ENCODE results near the gene TXK. TPM values are rescaled to one million over a fixed set of nuclear protein-coding genes. Genes with fewer than 3 reads are reported as not detected.

TXK gene
- total RNA-seq, 1 experiment from 2014 or later, result 0.39 TPM

DNA sequence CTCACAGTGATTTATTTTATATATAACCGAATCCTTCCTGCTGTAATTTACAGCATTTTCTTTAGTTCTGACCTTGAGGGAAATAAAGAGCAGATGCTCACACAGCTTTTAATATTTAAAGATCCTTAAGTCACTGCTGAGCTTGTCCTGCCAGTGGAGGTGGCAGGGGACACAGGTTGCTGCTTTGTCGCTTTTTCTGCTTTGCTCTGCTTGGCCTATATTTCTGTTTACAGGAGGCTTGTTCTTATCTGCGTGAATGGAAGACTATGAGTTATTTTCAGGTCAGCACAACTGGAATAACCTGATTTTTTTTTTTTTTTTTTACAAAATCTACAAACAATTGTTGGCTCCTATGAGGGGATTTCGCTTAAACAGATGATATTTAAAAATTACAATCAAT is 2.3 kb downstream of the TXK start:
- H3K9me3 Mint-ChIP-seq, result no peaks in the 10 kb centered on the region
- Histone ChIP-seq H3K14ac (ENCODE audit: insufficient read depth, low read length) (no peak overlapping the region), H3K9me3 (ENCODE audit: control insufficient read depth, low read depth, low read length) (no peaks in the 10 kb centered on the region), H3K23ac (ENCODE audit: insufficient read length, low read depth, low read length) (no peak overlapping the region), H3K4me2 (ENCODE audit: insufficient read depth, insufficient read length, low read length) (no peak overlapping the region), H3K27me3 (ENCODE audit: insufficient read depth, low read length) (no peaks in the 10 kb centered on the region), H2BK5ac (ENCODE audit: insufficient read length, low read length) (no peak overlapping the region), H3K4ac (ENCODE audit: low read depth, low read length) (no peak overlapping the region), H2BK12ac (ENCODE audit: insufficient read length, low read depth, low read length) (no peak overlapping the region), H3K4me1 (ENCODE audit: insufficient read depth, low read length) (peaks cover 3% of the 10 kb centered on the region; the same call in 1 of the 2 replicates), H2BK20ac (ENCODE audit: low read depth, low read length, poor library complexity, severe bottlenecking) (no peak overlapping the region), H4K8ac (replicated peaks; ENCODE audit: insufficient read length, low read depth, low read length) (no peak overlapping the region), H3K56ac (ENCODE audit: insufficient read length, low read depth, low read length) (no peak overlapping the region), H3K9ac (ENCODE audit: extremely low read depth, insufficient read length, low read length) (no peak overlapping the region), H3K27ac (ENCODE audit: insufficient read length, low read depth, low read length) (no peak overlapping the region), H3T11ph (ENCODE audit: low read length) (no peak overlapping the region), H3K79me2 (ENCODE audit: insufficient read depth, low read length) (no peaks in the 10 kb centered on the region), H3K18ac (ENCODE audit: insufficient read length, low read depth, low read length) (no peak overlapping the region), H2AFZ (ENCODE audit: low read length) (no peak overlapping the region), H3K79me1 (ENCODE audit: insufficient read depth, low read depth, low read length, poor library complexity, severe bottlenecking) (no peaks in the 10 kb centered on the region), H2BK15ac (ENCODE audit: low read depth, low read length) (no peak overlapping the region), H2BK120ac (ENCODE audit: low read depth, low read length, poor library complexity, severe bottlenecking) (no peak overlapping the region), H4K20me1 (ENCODE audit: control insufficient read depth, insufficient read depth, insufficient read length) (no peaks in the 10 kb centered on the region), H4K5ac (ENCODE audit: insufficient read length, low read depth, low read length) (no peak overlapping the region), H4K91ac (ENCODE audit: insufficient read length, low read depth, low read length) (no peak overlapping the region), H3K23me2 (ENCODE audit: insufficient read length, low read depth, low read length, poor library complexity, severe bottlenecking) (no peaks in the 10 kb centered on the region), H2AK5ac (ENCODE audit: insufficient read length, low read length) (no peak overlapping the region)
- no peaks in the 10 kb centered on the region; a peak in 3 of 7 replicates for H3K36me3 Mint-ChIP-seq (ENCODE audit: insufficient read depth in 1 of 3, low read depth in 3 of 3)
- no peak overlapping the region for H3K27ac Mint-ChIP-seq
- H3K4me1 Mint-ChIP-seq, result peaks cover 23 to 34% of the 10 kb centered on the region in 2 experiments
- H3K27me3 Mint-ChIP-seq (ENCODE audit: low read depth), result peaks cover 2% of the 10 kb centered on the region; the same call in 1 of the 2 replicates
- DNase-seq, result no peak
- H3K4me3 Mint-ChIP-seq, result no peak overlapping the region
- TF ChIP-seq, protein P1, sequence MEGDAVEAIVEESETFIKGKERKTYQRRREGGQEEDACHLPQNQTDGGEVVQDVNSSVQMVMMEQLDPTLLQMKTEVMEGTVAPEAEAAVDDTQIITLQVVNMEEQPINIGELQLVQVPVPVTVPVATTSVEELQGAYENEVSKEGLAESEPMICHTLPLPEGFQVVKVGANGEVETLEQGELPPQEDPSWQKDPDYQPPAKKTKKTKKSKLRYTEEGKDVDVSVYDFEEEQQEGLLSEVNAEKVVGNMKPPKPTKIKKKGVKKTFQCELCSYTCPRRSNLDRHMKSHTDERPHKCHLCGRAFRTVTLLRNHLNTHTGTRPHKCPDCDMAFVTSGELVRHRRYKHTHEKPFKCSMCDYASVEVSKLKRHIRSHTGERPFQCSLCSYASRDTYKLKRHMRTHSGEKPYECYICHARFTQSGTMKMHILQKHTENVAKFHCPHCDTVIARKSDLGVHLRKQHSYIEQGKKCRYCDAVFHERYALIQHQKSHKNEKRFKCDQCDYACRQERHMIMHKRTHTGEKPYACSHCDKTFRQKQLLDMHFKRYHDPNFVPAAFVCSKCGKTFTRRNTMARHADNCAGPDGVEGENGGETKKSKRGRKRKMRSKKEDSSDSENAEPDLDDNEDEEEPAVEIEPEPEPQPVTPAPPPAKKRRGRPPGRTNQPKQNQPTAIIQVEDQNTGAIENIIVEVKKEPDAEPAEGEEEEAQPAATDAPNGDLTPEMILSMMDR (conservative IDR thresholded peaks at IDR 0.05), result no peak
- WGBS (ENCODE audit: extremely low coverage, insufficient read length, low lambda C conversion rate), result no CpG with 5 or more reads among the region's 4 CpGs

Measured in H9 (cell line).